Embryonic facial prominence (tissue), 1 donor: ENCODE results near the gene LARGE1.
"Not testable (repeated sequence)": the region's sequence is repeated elsewhere in the genome, so short reads cannot be mapped to it uniquely, and the experiment has no call there.

ENCODE experiments used
- DNase-seq: peaks from one replicate; pipeline ENCODE4 v3.0.0-alpha.2; 2016; ENCODE audit errors: extremely low spot score

The LARGE1 gene

GRCh38 chr22:33598821-33599220, 321.5 kb downstream of the LARGE1 start:
- DNase-seq: no peak

DNA sequence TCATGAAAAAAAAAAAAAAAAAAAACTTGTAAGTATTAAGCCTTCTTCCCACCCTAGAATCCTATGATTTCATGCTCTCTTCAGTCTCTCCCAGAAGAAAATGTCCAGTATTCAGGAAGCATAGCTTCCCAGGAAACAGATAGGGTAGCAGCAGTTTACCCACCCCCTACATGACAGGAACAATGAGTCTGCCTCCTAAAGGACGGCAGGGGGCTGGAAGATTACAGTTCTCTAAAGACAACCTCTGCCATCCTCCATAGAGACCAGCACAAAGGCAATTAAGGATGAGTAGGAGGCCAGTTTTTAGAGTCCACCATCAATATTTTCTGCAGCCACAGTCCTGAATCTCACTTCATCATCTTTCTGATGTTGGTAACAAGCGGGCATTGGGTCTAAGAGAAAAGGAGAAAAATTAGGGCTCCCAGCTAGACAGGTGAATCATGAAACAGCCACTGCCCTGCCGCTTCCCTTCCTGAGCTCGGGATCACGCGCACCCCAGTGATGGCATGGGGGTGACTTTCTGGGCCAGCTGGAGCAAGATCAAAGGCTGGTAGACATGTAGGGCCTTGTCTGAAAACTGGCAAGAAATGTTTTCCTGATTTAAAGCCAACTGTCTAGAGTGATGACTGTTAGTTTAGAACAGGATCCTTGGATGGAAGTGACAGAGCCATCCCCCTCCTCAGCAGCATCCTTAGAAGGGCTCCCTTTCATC, 322.8 kb downstream of the LARGE1 start:
- DNase-seq: no peak

GRCh38 chr22:33593818-33594217, 326.5 kb downstream of the LARGE1 start:
- DNase-seq: no peak

- no peak for DNase-seq
Measured at GRCh38 chr22:33591946-33592345, 328.3 kb downstream of the LARGE1 start.

DNA sequence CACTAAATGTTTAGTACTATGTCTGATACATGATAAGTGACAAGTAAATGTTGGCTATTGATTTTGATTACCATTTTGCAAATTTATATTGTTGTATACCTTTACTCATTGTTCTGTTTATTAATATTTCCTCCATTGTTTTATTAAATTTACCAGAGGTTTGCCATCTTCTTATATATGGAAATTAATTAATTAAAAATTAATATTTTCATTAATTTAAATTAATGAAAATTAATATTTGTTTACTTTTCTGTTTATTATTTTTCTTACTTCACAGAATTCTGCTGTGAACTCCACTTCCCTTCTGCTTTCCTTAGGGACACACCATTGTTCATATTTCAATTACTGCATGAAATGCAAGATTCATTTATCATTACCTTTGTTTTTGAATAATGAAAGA, 331.0 kb downstream of the LARGE1 start:
- no peak for DNase-seq

DNA sequence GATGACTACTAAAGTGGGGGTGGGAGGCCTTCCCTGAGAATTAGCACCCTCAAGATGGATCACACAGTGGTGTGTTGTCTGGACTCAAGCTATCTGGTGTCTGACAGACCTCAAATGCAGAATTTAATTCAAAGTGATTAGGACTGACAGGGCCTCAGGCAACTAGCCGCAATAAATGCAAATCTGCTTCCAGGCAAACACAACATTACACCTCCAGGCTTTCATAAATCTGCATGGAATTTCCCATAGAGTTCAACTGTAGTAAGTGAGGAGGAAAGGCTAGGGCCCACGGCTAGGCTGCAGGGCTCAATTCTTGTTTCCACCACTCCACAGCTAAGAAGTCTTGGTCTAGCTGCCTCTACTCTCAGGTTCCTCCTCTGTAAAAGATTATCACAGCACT, 331.4 kb downstream of the LARGE1 start:
- DNase-seq: no peak

DNA sequence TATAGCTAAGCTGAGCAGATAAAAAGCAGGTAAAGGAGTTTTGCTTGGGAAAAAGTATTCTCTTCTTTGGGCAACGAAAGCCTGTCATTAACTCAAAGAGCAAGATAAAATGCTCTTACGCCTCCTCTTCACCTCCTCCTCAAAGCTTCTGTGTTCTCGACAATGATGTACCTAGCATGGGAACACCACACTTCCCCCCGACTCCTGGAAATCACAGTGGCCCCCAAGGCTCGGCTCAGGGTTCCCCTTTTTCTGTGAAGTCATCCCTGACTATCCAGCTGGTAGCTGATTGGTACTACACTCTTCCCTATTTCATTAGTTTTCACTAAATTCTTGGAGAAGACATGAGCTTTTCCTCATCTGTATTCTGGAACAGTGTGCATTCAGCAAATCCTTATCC, 336.1 kb downstream of the LARGE1 start:
- DNase-seq: no peak

DNA sequence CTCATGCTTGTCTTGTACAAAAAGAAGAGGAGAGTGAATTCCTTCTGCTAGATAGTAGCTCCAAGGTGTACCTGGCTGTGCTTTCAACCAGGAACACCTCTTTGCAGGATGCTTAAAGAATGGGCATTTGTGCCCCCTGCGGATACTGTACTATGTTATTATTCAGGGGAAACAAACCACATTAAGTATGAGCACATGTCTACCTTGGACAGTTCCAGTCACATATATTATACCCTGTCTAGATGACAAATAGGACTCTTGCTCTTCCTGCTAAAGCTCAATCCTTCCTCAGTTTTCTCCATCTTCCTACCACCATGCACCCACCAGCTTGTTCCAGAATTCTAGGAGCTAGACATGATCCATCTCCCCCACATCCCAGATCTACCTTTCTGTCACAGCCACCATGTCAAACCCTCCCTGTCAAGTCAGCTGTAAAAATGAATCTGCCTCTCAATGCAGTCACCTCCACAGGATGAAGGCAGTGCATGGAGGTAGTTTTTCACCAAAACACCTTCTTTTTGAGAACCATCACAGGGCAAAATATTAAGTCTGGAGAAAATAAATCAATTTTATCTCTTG, 337.4 kb downstream of the LARGE1 start:
- DNase-seq: no peak

- no peak for DNase-seq
Measured at GRCh38 chr22:33580310-33580709, 340.0 kb downstream of the LARGE1 start.

- no peak for DNase-seq
Measured at GRCh38 chr22:33579448-33580093, 340.7 kb downstream of the LARGE1 start.

DNA sequence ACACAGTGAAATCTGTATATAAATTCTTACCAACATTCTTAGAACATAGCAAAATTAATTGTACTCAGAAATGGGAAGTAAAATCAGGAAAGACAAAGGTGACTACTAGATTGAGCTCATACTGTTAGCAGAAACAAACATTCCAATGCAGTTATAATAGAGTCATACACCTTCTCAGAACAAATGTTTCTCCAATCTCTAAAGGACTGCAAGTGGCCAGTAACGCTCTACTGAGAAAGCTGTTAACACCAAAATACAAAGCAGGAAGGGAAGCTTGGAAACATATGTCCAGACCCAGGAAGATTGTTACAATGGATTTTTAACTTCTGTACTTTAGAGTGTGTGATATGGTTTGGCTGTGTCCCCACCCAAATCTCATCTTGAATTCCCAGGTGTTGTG, 341.5 kb downstream of the LARGE1 start:
- no peak for DNase-seq

DNA sequence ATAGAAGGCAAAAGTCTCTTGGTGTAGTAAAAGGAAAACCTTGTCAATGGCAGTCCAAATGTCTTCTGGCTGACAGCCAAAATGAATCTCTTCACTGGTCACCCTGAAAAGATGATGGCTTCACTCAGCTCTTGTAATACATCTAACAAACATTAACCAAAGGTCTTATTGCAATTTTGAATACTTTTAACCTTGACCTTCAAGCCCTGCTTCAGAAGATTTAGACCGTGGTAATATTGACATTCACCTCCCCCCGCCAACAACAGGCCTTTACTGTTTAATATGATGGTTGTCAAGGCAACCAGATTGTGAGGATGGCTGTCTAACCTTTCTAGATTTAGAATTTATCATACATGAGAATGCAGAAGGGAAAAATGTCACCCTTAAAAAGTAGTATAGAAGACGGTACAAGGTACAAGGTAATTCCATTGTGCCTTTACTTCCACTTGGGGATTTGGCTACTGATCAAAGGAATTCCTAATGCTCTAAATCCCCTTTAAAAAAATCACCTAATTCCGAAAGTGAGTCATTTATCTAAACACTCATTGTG, 342.3 kb downstream of the LARGE1 start:
- no peak for DNase-seq

DNA sequence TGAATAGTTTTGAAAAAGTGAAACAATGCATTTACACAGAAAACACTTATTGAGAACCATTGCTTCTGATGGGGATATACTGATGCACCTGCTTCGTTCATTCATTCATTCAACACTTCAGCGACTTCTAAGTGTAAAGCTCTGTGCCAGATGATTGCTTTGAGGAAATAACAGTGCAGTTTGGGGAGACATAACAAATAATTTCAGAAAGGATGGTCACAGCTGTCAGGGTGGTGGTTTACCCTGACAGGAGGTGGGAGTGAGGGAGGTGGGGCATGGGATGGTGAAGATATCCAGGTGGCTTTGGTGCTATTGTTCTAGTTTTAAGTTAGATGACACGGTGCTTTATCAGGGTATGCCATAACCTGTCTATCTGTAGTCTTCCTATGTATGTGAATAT, 344.1 kb downstream of the LARGE1 start:
- no peak for DNase-seq

DNA sequence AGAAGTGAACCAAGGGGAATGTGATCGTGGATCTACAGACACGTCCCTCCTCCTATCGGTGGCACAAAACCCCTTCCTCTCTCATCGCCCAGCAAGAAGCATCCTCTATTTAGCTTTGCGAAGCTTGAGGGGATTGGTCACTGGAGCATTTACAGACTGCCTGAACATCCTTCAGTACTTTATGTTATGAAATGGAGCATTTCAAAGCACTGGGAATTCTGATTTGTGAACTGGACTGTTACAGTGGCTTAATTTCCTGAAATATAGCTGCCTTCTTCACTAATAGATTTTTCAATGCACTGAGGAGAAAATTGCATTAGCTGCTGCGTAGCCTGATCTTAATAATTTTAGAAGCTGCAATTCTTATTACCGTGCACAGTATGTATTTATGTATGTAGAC, 344.5 kb downstream of the LARGE1 start:
- DNase-seq: no peak

GRCh38 chr22:33575041-33575440, 345.2 kb downstream of the LARGE1 start:
- no peak for DNase-seq

- DNase-seq: no peak
Measured at GRCh38 chr22:33573479-33573878, 346.8 kb downstream of the LARGE1 start.

- no peak for DNase-seq
Measured at GRCh38 chr22:33572086-33572485, 348.2 kb downstream of the LARGE1 start.

DNA sequence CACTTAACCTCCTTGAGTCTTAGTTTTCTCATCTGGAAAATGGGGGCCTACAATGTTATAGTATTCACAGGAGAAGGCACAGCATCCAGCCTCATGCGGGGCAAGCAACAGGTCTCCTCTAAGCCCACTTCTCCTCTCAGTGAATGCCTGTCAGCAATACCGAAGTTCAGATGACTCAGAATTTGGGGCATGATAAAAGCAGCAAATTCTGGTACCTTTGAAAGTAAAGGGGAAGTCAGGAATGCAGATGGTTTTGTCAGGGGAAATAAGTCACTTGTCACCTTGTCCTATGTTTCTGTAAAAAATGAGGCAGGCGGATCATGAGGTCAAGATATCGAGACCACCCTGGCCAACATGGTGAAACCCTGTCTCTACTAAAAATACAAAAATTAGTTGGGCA, 350.2 kb downstream of the LARGE1 start:
- DNase-seq: no peak

- no peak for DNase-seq
Measured at GRCh38 chr22:33569559-33569958, 350.7 kb downstream of the LARGE1 start.

DNA sequence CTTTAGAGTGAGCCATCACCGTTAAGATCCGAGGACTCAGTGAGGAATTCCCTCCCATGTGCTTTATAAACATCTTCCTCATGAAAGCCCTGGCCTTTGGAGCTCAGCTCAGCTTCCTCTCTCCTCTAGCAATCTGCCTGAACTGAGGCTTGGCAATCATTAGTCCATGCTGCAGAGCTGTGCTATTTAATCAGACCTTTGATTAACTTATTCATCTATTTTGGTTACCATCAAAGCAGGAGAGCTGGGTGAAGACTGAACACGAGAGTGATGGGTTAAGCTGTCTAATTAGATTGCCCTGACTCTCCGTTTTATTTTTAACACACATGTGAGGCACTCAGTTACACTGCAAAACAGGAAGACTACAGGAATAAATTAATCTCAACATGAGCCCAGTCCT, 351.3 kb downstream of the LARGE1 start:
- no peak for DNase-seq

- DNase-seq: not testable (repeated sequence)
Measured at GRCh38 chr22:33566495-33566894, 353.8 kb downstream of the LARGE1 start.

DNA sequence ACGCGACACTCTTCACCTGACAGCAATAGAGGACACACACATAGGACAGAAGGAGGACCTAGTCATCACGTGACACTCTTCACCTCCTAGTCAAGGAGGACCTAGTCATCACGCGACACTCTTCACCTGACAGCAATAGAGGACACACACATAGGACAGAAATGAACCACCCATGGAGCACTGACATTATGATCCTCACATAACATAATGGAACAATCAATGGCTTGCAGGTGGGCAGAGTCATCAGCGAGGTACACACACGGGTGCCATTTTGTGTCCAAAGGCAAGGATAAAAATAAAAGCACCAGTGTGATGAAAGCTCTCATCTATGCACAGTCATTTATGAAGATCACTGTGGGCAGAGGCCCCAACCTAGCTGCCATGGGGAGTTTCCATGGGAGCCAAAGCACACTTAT, 354.7 kb downstream of the LARGE1 start:
- DNase-seq: no peak

GRCh38 chr22:33564683-33565082, 355.6 kb downstream of the LARGE1 start:
- DNase-seq: no peak
